ENCODE measurements around the gene CTAGE9.
"Not testable (repeated sequence)": the region's sequence is repeated elsewhere in the genome, so short reads cannot be mapped to it uniquely, and the experiment has no call there.

The CTAGE9 gene

DNA sequence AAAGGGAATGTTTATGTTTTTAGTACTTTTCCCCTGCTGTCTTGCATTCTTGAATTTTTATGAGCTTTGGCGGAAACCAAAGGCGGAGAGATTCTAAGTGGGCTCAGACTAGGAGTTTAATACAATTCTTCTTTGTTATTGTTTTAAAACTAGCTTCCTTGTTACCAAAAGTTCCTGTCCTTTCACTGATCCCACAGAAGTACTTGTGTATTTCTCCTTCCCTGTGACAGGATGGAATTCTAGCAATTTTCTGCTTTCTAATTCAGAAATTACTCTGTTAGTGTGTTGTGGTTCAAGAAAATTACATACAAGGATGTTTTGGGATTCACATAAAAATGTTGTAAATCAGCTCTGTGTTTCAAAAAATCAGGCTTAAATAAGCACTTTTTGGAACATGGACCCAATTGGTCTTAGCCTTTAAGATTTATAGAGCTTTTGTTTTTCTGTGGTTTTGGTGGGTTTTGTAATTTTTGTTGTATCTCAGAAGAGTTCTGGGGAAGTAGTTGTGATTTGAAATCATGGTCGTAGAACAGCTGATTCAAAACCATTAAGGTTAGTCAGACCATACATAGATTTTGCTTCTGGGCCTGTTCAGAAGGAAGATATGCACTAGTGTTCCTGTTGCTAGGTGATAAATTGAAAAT lies 17.6 kb upstream of the CTAGE9 start:
- no peak for TF ChIP-seq CTCF (IDR thresholded peaks at IDR 0.05; ENCODE audit: low read length, missing control alignments)
- H3K4me3 ChIP-seq (replicated peaks; ENCODE audit: low read depth, low read length): no peak overlapping the region
- DNase-seq (ENCODE audit: low read depth): no peak

DNA sequence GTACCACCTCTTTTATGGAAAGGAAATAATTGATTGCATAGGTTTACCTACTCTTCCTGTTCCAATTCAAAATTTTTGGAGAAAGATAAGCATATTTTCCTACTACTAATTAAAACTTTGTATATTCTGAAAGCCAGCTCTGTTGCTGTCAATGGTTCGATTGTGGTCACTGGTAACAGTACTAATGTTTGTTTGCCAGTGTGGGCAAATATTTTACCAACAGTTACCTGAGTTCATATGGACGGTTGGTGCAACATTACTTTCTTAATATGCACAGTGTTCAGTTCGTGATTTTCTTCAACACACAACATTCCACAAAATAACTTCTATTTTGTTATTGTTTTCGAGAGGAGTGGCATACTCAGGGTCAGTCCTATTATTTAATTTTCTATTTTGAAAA lies 17.1 kb upstream of the CTAGE9 start:
- no peak for DNase-seq (ENCODE audit: low read depth)

DNA sequence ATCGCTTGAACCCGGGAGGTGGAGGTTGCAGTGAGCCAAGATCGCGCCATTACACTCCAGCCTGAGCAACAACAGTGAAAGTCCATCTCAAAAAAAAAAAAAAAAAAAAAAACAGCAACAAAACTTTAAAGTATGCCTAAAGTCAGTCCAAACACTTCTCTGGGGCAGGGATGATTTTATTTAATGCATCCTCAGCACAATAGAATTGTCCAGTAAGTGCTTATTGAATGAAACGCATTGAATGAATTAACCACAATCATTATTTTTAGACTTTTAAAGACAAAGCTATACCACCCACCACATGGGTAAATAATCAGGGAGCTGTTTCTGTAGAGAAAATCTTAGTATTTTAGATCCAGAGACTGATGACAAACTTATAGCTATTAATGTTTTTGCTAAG lies 16.6 kb upstream of the CTAGE9 start:
- no peak overlapping the region for H3K4me3 ChIP-seq (replicated peaks; ENCODE audit: low read depth, low read length)
- no peak for TF ChIP-seq CTCF (IDR thresholded peaks at IDR 0.05; ENCODE audit: low read length, missing control alignments)
- DNase-seq (ENCODE audit: low read depth): no peak

More for the DNA sequence above, 17.1 kb upstream of the CTAGE9 start:
- TF ChIP-seq CTCF (IDR thresholded peaks at IDR 0.05; ENCODE audit: low read length, missing control alignments): no peak
- H3K4me3 ChIP-seq (replicated peaks; ENCODE audit: low read depth, low read length): no peak overlapping the region

DNA sequence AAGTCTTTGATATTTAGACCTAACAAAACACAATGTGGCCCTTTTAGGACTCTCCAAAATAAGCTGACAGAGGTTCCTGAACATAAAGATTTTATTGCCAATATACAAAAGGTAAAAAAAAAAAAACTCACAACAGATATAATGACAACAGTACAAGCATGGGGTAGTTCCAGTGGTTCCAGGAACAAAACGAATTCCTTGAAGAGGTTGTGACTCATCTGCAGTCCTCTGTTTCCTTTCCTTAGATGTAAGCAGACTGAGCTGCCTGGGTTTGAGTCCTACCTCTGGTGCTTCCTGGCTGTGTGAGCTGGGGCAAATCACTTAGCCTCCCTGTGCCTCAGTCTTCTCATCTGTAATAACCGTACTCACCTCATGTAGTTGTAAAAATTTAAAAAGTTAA lies 13.3 kb upstream of the CTAGE9 start:
- no peak for DNase-seq (ENCODE audit: low read depth)
- no peak overlapping the region for H3K4me3 ChIP-seq (replicated peaks; ENCODE audit: low read depth, low read length)
- no peak for TF ChIP-seq CTCF (IDR thresholded peaks at IDR 0.05; ENCODE audit: low read length, missing control alignments)

- H3K4me3 ChIP-seq (replicated peaks; ENCODE audit: low read depth, low read length): no peak overlapping the region
- TF ChIP-seq CTCF (IDR thresholded peaks at IDR 0.05; ENCODE audit: low read length, missing control alignments): no peak
- no peak for DNase-seq (ENCODE audit: low read depth)
These were observed 10.3 kb upstream of the CTAGE9 start for GRCh38 chr6:131721161-131721560.

GRCh38 chr6:131717836-131718542 lies 7.2 kb upstream of the CTAGE9 start:
- DNase-seq (ENCODE audit: low read depth): no peak
- no peak overlapping the region for H3K4me3 ChIP-seq (replicated peaks; ENCODE audit: low read depth, low read length)
- no peak for TF ChIP-seq CTCF (IDR thresholded peaks at IDR 0.05; ENCODE audit: low read length, missing control alignments)

GRCh38 chr6:131715567-131715966 lies 4.8 kb upstream of the CTAGE9 start:
- DNase-seq (ENCODE audit: low read depth); H3K4me3 ChIP-seq (replicated peaks; ENCODE audit: low read depth, low read length): not testable (repeated sequence)

GRCh38 chr6:131703905-131704304 lies 6.9 kb downstream of the CTAGE9 start:
- H3K4me3 ChIP-seq (replicated peaks; ENCODE audit: low read depth, low read length); DNase-seq (ENCODE audit: low read depth): not testable (repeated sequence)

GRCh38 chr6:131700851-131701250 lies 10.0 kb downstream of the CTAGE9 start:
- DNase-seq (ENCODE audit: low read depth); H3K4me3 ChIP-seq (replicated peaks; ENCODE audit: low read depth, low read length): not testable (repeated sequence)
